Activated naive CD4-positive, alpha-beta T cell treated with anti-CD3 and anti-CD28 coated beads, Interleukin-2, amount 10 ng/mL, durations not matched to agents 7 days and 5 days (primary cell): Measurements from ENCODE around the gene OVCA2.
A peak's percentile ranks its signal among the peaks of the same experiment; 100 is the strongest.

Experiments used
- CTCF ChIA-PET: fragments of 350-600 bp; sonication (Branson Sonifier 250); formaldehyde crosslinking; loops from one replicate; lab custom pipeline; 2021; ENCODE audit warnings: antibody characterized with exemption; lab: Charles Lee
- DNase-seq: peaks from one replicate; pipeline ENCODE4 v3.0.0-alpha.2; 2020
- H3K27ac Mint-ChIP-seq: one replicate; pipeline ENCODE4 v1.8.0; 2021; ENCODE audit warnings: mild to moderate bottlenecking, moderate library complexity, mixed read lengths
- H3K27me3 Mint-ChIP-seq: one replicate; pipeline ENCODE4 v1.8.0; 2021; ENCODE audit warnings: mild to moderate bottlenecking, mixed read lengths
- H3K36me3 Mint-ChIP-seq: one replicate; pipeline ENCODE4 v1.8.0; 2021; ENCODE audit warnings: mixed read lengths
- H3K4me1 Mint-ChIP-seq: one replicate; pipeline ENCODE4 v1.8.0; 2021; ENCODE audit warnings: mixed read lengths
- H3K4me3 Mint-ChIP-seq: one replicate; pipeline ENCODE4 v1.8.0; 2021; ENCODE audit warnings: mild to moderate bottlenecking, moderate library complexity, mixed read lengths
- H3K9me3 Mint-ChIP-seq: one replicate; pipeline ENCODE4 v1.8.0; 2021; ENCODE audit warnings: mixed read lengths

The OVCA2 gene

DNA sequence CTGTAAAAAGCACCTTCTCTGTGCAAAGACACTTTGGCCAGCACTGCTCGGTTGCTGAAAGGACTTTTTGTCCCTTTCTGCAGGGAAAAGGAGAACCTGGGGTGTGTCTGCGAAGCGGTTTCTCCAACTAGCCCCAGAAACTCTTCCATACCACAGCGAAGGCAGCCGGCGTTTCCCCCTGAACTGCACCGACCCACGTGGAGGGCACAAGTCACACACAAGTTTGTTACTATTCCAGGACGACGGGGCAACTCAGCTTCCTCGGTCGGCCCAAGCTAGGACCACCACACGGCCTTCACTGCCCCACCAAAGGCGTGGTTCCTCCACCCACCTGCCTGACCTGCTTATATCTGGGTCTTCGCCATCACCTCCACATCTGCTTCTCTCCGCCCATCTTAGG lies 18.6 kb upstream of the OVCA2 start:
- H3K4me1 Mint-ChIP-seq, result peaks cover 26% of the 10 kb centered on the region
- H3K27ac Mint-ChIP-seq, result no peak overlapping the region
- CTCF ChIA-PET, result interaction anchor here (0.9 kb wide), 2 partner anchors 302 to 359 kb away, joined by 3 to 5 read pairs; no protein-coding TSS in a partner anchor
- DNase-seq, result no peak
- H3K4me3 Mint-ChIP-seq, result no peak overlapping the region
- H3K27me3 Mint-ChIP-seq, result peaks cover 98% of the 10 kb centered on the region
- no peaks in the 10 kb centered on the region for H3K9me3 Mint-ChIP-seq
- no peaks in the 10 kb centered on the region for H3K36me3 Mint-ChIP-seq

DNA sequence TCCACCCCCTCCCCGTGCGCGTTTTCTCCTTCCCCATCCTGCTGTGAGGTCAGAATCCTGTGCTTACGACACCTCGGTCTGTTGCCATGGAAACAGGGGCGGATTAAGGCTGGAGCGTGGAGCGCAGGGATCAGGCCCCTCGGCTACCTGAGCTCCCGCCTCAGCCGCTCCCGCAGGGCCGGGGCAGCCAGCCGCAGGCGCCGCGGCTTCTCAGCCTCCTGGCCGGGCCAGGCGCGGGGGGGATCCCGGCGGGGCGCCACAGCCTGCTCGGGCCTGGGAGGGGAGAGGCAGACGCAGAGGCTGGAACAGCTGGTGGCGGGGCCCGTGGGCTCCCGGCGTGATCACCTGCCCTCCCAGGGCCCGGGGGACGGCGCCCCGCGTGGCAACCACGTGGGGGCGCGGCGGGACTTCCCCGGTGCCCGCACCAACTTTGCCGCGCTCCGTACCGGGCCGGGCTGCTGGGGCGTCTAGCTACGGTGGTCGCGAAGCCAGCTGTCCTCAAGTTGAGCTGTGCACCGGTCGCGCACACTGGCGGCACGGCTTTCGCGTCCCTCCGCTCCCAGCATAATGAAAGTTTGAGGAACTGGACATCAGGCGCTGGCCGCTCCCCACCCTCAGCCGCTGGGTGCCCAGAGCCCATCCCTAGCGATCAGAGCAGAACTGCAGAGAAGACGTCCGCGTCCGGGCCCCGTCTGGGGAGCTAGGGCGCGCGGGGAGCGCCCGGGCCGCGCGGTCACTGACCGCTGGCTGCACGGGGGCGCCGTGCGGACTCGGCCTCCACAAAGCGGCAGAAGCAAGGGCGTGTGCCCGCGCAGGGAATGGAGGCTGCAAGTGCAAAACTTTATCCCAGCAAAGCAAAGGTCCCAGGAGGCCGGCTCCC lies 17.9 kb upstream of the OVCA2 start:
- Mint-ChIP-seq H3K4me3 (peak overlapping the region; percentile 63), H3K9me3 (no peaks in the 10 kb centered on the region), H3K4me1 (peaks cover 28% of the 10 kb centered on the region), H3K27ac (no peak overlapping the region), H3K27me3 (peaks cover 98% of the 10 kb centered on the region), H3K36me3 (no peaks in the 10 kb centered on the region)
- peak; percentile 67 for DNase-seq
- CTCF ChIA-PET, result interaction anchor here (0.9 to 3.7 kb wide), 3 partner anchors 10 to 302 kb away, joined by 3 to 16 read pairs (median 6); no protein-coding TSS in a partner anchor

GRCh38 chr17:2024572-2025219 lies 17.1 kb upstream of the OVCA2 start:
- DNase-seq, result peak; percentile 43
- Mint-ChIP-seq H3K27ac (no peak overlapping the region), H3K4me3 (peak overlapping the region; percentile 63), H3K27me3 (peaks cover 98% of the 10 kb centered on the region), H3K4me1 (peaks cover 28% of the 10 kb centered on the region), H3K9me3 (no peaks in the 10 kb centered on the region), H3K36me3 (no peaks in the 10 kb centered on the region)
- CTCF ChIA-PET, result interaction anchor here (1.3 to 3.7 kb wide), 4 partner anchors 11 to 303 kb away, joined by 3 to 16 read pairs (median 8); no protein-coding TSS in a partner anchor

DNA sequence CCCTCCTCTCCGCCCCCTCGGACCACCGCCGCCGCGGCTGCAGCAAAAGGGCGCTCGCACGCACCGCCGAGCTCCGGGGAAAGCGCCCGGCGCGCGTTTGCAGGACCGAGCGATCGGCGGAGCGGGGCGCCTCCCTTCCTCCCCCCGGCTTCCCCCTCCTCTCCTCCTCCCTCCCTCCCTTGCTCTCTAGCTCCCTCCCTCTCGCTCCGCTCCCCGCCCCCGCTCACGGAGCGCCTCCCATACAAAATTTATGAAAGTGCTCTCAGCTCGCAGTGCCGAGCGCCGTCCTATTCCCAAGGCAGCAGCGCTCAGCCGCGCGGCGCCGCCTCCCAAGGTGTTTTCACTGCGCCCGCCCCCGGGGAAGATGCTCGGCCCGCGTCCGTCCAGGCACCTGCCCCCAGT lies 16.6 kb upstream of the OVCA2 start, which contains the start of gene RTN4RL1:
RTN4RL1 (minus strand) TSS at position 115 of the 402 bp plus-strand sequence. CDS start 469 bp downstream, outside the sequence.
- H3K27ac Mint-ChIP-seq, result no peak within 1 kb of the TSS
- H3K27me3 Mint-ChIP-seq, result peaks cover 98% of the 10 kb centered on the region
- DNase-seq, result peak; percentile 92
- H3K4me1 Mint-ChIP-seq, result peaks cover 29% of the 10 kb centered on the region
- peak within 1 kb of the TSS; percentile 76 for H3K4me3 Mint-ChIP-seq
- CTCF ChIA-PET, result interaction anchor here (0.7 to 3.7 kb wide), 8 partner anchors 11 to 377 kb away, joined by 3 to 16 read pairs (median 4); no protein-coding TSS in a partner anchor
- no peaks in the 10 kb centered on the region for H3K36me3 Mint-ChIP-seq
- no peaks in the 10 kb centered on the region for H3K9me3 Mint-ChIP-seq

DNA sequence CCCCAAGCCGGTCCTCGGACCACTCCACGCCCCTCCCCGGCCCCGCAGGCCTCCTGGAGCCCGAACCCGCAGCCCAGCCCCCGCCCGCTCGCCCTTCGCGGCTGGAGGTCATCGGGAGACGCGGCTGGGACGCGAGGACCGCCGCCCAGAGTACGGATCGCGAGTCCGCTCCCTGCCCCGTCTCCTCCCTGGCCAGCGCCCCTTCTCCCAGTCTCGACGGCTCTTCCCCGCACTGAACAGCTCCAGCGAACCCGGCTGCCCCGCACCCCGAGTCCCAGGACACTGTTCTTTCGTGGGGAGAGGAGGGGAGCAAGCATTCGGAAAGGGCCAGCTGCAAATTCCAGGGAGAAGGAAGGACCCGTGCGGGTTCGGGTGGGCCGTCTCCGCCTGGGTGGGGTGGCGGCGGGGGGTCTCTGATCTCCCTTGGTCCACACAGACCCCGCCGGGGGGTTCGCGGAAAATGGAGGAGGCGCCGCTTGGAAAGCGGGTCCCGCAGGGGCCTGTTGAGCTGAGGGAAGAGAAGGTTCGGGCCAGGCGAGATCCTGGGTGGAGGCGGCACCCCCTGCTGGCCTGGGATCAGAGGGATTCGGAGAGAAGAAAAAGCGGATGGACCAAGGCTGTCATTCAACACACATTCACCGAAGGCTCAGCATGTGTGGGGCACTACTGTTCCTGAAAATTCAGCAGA lies 16.1 kb upstream of the OVCA2 start:
- DNase-seq, result peak; percentile 57
- no peaks in the 10 kb centered on the region for H3K9me3 Mint-ChIP-seq
- peak overlapping the region; percentile 76 for H3K4me3 Mint-ChIP-seq
- H3K4me1 Mint-ChIP-seq, result peaks cover 34% of the 10 kb centered on the region
- H3K27me3 Mint-ChIP-seq, result peaks cover 94% of the 10 kb centered on the region
- no peaks in the 10 kb centered on the region for H3K36me3 Mint-ChIP-seq
- no peak overlapping the region for H3K27ac Mint-ChIP-seq
- CTCF ChIA-PET, result interaction anchor here (0.7 to 3.7 kb wide), 8 partner anchors 12 to 377 kb away, joined by 3 to 16 read pairs (median 4); no protein-coding TSS in a partner anchor

DNA sequence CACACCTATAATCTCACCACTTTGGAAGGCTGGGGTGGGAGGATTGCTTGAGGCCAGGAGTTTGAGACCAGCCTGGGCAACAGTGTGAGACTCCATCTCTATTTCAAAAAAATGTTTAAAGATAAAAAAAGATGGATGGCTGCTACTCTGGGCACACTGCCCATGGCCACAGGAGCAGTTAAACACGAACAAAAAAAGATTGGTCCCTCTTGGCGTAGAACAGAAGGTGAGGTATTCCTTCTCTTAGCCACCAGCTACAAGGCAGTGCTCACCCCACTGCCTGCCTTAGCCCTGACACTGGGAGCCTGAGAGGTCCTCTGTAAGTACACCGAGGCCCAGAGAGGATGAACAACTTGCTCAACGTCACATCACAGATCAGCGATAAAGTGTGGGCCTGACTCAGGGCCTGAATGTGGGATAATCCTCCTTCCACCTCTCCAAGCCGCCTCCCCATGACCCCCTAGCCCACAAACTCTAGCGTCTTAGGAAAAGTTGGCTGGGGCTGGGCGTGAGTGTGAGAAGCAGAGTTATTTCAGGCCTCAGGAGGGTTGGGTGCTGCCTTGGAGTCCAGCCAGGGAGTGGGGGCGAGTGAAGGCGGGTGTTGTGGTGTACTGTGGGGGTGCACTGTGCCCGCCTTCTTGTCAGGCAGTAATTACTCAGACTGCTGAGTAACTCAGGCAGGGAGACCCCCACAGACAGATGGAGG lies 14.1 kb upstream of the OVCA2 start:
- no peak overlapping the region for H3K27ac Mint-ChIP-seq
- peaks cover 33% of the 10 kb centered on the region for H3K4me1 Mint-ChIP-seq
- H3K9me3 Mint-ChIP-seq, result no peaks in the 10 kb centered on the region
- no peak overlapping the region for H3K4me3 Mint-ChIP-seq
- CTCF ChIA-PET, result interaction anchor here (0.8 kb wide), 1 partner anchor 308 kb away, joined by 3 read pairs; no protein-coding TSS in a partner anchor
- no peak for DNase-seq
- no peaks in the 10 kb centered on the region for H3K36me3 Mint-ChIP-seq
- H3K27me3 Mint-ChIP-seq, result peaks cover 75% of the 10 kb centered on the region

DNA sequence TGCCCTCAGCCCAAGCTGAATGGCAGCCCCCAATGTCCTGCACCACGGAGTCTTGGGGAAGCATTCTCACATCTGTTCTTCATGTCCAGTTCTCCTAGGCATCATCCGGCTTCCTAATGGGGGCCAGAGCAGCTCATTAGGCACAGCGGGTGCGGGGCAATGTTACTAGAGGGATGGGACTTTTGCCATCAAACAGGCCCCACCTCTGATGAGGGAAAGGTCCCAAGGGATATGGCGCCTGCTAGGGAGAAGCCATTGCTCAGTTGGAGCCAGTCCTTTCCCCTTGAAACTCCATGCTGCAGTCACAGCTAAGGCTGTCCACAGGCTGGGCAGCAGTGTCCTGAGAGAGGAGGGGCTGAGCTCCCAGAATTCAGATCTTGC lies 13.6 kb upstream of the OVCA2 start:
- H3K4me1 Mint-ChIP-seq, result peaks cover 33% of the 10 kb centered on the region
- H3K27me3 Mint-ChIP-seq, result peaks cover 70% of the 10 kb centered on the region
- no peak for DNase-seq
- H3K9me3 Mint-ChIP-seq, result no peaks in the 10 kb centered on the region
- CTCF ChIA-PET, result interaction anchor here (0.8 kb wide), 1 partner anchor 308 kb away, joined by 3 read pairs; no protein-coding TSS in a partner anchor
- no peak overlapping the region for H3K27ac Mint-ChIP-seq
- H3K36me3 Mint-ChIP-seq, result peaks cover under 1% of the 10 kb centered on the region
- H3K4me3 Mint-ChIP-seq, result no peak overlapping the region

- Mint-ChIP-seq H3K36me3 (peaks cover 2% of the 10 kb centered on the region), H3K9me3 (no peaks in the 10 kb centered on the region), H3K27ac (no peak overlapping the region), H3K4me1 (peaks cover 31% of the 10 kb centered on the region), H3K27me3 (peaks cover 65% of the 10 kb centered on the region), H3K4me3 (no peak overlapping the region)
- no peak for DNase-seq
- CTCF ChIA-PET, result no interaction called here
Observed at GRCh38 chr17:2028737-2029136, 13.1 kb upstream of the OVCA2 start.

GRCh38 chr17:2029911-2030778 lies 11.7 kb upstream of the OVCA2 start, which contains the start of gene DPH1:
Gene DPH1 (plus strand): TSS chr17:2030153. CDS start chr17:2030170, 17 bp downstream.
- peak within 1 kb of the TSS; percentile 87 for H3K27ac Mint-ChIP-seq
- H3K27me3 Mint-ChIP-seq, result peaks cover 51% of the 10 kb centered on the region

GRCh38 chr17:2030779-2031163 lies 11.1 kb upstream of the OVCA2 start:
- H3K36me3 Mint-ChIP-seq, result peaks cover 2% of the 10 kb centered on the region
- H3K4me3 Mint-ChIP-seq, result peak overlapping the region; percentile 95
- CTCF ChIA-PET, result interaction anchor here (0.6 to 1.1 kb wide), 3 partner anchors 9 to 205 kb away, joined by 3 to 4 read pairs (median 3); no protein-coding TSS in a partner anchor
- H3K9me3 Mint-ChIP-seq, result no peaks in the 10 kb centered on the region
- no peak for DNase-seq
- peaks cover 44% of the 10 kb centered on the region for H3K27me3 Mint-ChIP-seq
- peak overlapping the region; percentile 87 for H3K27ac Mint-ChIP-seq
- H3K4me1 Mint-ChIP-seq, result peaks cover 26% of the 10 kb centered on the region

More at GRCh38 chr17:2029911-2030778, 11.7 kb upstream of the OVCA2 start, which contains the start of gene DPH1:
- peak; percentile 90 for DNase-seq
- Mint-ChIP-seq H3K9me3 (no peaks in the 10 kb centered on the region), H3K4me1 (peaks cover 31% of the 10 kb centered on the region), H3K36me3 (peaks cover 2% of the 10 kb centered on the region), H3K4me3 (peak within 1 kb of the TSS; percentile 95)
- CTCF ChIA-PET, result interaction anchor here (0.6 kb wide), 2 partner anchors 56 to 205 kb away, joined by 3 read pairs; no protein-coding TSS in a partner anchor

DNA sequence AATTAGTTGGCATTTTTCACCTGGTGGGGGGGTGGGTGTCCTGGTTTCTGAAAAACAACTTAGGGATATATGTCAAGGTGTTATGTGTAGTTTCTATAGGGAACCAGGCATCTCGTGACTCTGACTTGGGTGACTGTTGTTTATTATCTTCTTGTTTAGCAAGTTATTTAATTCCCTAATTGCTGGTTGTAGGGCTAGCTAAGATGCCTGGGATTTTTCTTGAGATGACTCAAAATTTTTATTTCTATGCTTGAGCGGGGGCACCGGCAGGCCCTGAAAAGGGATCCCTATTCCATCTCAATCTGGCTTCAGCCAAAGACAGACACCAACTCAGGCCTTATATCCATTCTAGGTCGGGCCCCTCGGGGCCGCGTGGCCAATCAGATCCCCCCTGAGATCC lies 8.7 kb upstream of the OVCA2 start:
- CTCF ChIA-PET, result no interaction called here
- H3K36me3 Mint-ChIP-seq, result peaks cover 18% of the 10 kb centered on the region
- DNase-seq, result no peak
- peaks cover 21% of the 10 kb centered on the region for H3K27me3 Mint-ChIP-seq
- peaks cover 20% of the 10 kb centered on the region for H3K4me1 Mint-ChIP-seq
- no peak overlapping the region for H3K4me3 Mint-ChIP-seq
- H3K27ac Mint-ChIP-seq, result peak overlapping the region; percentile 11
- no peaks in the 10 kb centered on the region for H3K9me3 Mint-ChIP-seq

DNA sequence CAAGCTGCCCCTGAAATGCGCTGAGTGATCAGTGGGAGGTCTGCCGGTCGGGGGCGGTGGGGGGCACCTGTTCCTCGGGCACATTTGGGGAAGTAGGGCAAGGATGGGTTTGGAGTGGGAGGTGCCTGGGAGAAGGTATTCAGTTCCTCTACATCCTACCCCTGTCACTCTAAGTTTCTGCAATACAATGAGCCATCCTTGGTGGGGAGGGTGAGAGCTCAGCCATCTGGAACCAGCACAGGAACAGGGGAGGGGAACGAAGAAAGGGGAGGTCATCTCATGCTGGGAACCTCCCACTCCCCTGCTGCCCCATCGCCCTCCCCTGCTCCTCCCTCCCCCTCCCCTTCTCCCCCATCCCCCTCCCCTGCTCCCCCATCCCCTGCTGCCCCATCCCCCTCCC lies 7.7 kb upstream of the OVCA2 start:
- peaks cover 19% of the 10 kb centered on the region for H3K4me1 Mint-ChIP-seq
- peaks cover 18% of the 10 kb centered on the region for H3K36me3 Mint-ChIP-seq
- peaks cover 11% of the 10 kb centered on the region for H3K27me3 Mint-ChIP-seq
- H3K9me3 Mint-ChIP-seq, result no peaks in the 10 kb centered on the region
- CTCF ChIA-PET, result no interaction called here
- no peak for DNase-seq
- H3K4me3 Mint-ChIP-seq, result no peak overlapping the region
- no peak overlapping the region for H3K27ac Mint-ChIP-seq
